Astrocyte (in vitro differentiated cells and primary cell): Measurements from ENCODE around the gene MAP3K14.

Source experiments
- EZH2 ChIP-seq: IDR thresholded peaks from 2 replicates; pipeline ENCODE4 v1.6.1; 2012; ENCODE audit warnings: mild to moderate bottlenecking, low read length, inconsistent platforms; ENCODE audit not compliant: insufficient read depth
- TF ChIP-seq, protein P1 (sequence below): IDR thresholded peaks from 2 replicates; pipeline ENCODE4 v1.5.1; 2011; ENCODE audit warnings: low read depth, mild to moderate bottlenecking, inconsistent platforms, low read length, moderate library complexity; ENCODE audit not compliant: insufficient read depth

DNA sequence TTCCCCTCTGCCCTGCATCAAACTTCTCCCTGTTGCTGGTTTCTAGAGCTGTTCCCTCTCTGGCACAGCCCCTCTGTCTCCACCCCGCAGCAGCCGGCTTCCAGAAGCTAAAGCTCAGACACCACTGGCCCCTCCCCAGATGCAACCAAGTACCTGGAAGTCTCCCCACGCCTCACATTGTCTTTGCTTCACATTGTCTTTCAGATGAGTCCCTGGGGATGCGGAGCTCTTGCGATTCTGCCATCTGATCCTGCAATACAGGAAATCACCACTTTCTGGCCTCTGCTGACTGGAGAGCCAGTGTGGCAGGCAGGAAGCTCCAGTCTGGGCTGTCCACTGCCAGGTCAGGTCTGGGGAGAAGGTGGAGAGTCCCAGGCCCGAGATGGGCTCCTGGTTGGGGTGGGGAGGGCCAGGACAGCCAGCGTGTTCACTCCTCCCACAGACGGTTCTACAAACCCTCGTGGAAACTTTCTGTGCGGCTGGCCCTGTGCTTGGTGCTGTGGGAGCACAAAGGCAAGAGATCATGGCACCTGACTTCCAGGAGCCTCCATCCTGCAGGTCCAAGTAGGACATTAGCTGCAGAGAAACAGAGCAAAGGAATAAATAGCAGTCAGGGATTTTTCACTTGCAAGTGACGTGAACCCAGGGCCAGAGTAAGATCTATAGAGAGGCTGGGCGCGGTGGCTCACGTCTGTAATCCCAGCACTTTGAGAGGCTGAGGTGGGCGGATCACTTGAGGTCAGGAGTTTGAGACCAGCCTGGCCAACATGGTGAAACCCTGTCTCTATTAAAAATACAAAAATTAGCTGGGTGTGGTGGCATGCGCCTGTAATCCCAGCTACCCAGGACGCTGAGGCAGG lies 47.9 kb upstream of the MAP3K14 start:
- TF ChIP-seq EZH2, result no peak
- TF ChIP-seq, protein P1, sequence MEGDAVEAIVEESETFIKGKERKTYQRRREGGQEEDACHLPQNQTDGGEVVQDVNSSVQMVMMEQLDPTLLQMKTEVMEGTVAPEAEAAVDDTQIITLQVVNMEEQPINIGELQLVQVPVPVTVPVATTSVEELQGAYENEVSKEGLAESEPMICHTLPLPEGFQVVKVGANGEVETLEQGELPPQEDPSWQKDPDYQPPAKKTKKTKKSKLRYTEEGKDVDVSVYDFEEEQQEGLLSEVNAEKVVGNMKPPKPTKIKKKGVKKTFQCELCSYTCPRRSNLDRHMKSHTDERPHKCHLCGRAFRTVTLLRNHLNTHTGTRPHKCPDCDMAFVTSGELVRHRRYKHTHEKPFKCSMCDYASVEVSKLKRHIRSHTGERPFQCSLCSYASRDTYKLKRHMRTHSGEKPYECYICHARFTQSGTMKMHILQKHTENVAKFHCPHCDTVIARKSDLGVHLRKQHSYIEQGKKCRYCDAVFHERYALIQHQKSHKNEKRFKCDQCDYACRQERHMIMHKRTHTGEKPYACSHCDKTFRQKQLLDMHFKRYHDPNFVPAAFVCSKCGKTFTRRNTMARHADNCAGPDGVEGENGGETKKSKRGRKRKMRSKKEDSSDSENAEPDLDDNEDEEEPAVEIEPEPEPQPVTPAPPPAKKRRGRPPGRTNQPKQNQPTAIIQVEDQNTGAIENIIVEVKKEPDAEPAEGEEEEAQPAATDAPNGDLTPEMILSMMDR, result no peak
